LNCAP (cell line): ENCODE data around the gene EFNB2.

Experiments
- CTCF ChIP-seq: fragments of 450-650 bp; IDR thresholded peaks from 2 replicates; pipeline ENCODE4 v1.5.1; 2017; ENCODE audit warnings: mild to moderate bottlenecking

EFNB2 gene

GRCh38 chr13:106464076-106464475 is 71.4 kb downstream of the EFNB2 start:
- TF ChIP-seq CTCF: no peak

- no peak for TF ChIP-seq CTCF
Observed at GRCh38 chr13:106462710-106463109, 72.8 kb downstream of the EFNB2 start.

- TF ChIP-seq CTCF: no peak
Observed at GRCh38 chr13:106455777-106456176, 79.7 kb downstream of the EFNB2 start.

GRCh38 chr13:106455190-106455589 is 80.3 kb downstream of the EFNB2 start:
- TF ChIP-seq CTCF: no peak

- TF ChIP-seq CTCF: no peak
Observed at GRCh38 chr13:106453101-106453500, 82.4 kb downstream of the EFNB2 start.

- no peak for TF ChIP-seq CTCF
Observed at GRCh38 chr13:106450991-106451390, 84.5 kb downstream of the EFNB2 start.

- no peak for TF ChIP-seq CTCF
Observed at GRCh38 chr13:106449096-106449495, 86.4 kb downstream of the EFNB2 start.

GRCh38 chr13:106445996-106446395 is 89.5 kb downstream of the EFNB2 start:
- no peak for TF ChIP-seq CTCF
